ENCODE measurements around the gene SIRT6.
"Not testable (repeated sequence)": the region's sequence is repeated elsewhere in the genome, so short reads cannot be mapped to it uniquely, and the experiment has no call there.

The SIRT6 gene

GRCh38 chr19:4174895-4175668 lies 7.3 kb downstream of the SIRT6 start:
- DNase-seq (ENCODE audit: low read depth in 2 of 2) = no peak

DNA sequence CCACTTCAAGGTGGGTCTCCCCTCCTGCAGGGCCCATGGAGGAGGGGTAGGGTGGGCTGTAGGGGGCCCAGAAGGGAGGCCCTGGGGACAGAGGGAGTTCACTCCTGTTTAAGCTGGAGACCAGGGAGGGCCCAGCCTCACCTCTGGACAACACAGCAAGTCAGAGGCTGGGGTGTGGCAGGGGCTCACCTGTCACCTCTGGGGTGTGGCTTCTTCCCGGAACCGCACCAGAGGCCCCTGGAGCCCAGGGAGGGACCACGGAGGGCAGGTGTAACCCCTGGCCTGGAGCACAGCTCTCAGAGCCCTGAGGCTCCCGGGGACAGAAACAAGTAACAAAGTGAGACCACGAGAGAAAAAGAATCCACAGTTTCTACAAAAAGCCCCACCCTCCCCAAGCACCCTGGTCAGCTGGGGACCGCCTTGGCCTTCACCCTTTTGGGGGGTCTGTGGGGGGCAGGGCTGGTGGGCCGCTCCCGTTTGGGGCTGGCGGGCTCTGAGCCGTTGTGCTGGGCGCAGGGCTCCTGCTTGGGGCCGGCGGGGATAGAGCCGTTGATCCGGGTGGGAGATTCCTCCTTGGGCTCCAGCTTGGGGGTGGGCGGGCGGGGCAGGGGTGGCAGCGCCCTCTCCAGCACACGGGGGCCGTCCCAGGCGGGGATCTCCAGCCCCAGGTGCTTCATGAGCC lies 8.0 kb downstream of the SIRT6 start:
- no peak for DNase-seq (ENCODE audit: low read depth in 2 of 2)

- no peak for DNase-seq (ENCODE audit: low read depth in 2 of 2)
These were observed 8.7 kb downstream of the SIRT6 start for GRCh38 chr19:4173479-4174212.

DNA sequence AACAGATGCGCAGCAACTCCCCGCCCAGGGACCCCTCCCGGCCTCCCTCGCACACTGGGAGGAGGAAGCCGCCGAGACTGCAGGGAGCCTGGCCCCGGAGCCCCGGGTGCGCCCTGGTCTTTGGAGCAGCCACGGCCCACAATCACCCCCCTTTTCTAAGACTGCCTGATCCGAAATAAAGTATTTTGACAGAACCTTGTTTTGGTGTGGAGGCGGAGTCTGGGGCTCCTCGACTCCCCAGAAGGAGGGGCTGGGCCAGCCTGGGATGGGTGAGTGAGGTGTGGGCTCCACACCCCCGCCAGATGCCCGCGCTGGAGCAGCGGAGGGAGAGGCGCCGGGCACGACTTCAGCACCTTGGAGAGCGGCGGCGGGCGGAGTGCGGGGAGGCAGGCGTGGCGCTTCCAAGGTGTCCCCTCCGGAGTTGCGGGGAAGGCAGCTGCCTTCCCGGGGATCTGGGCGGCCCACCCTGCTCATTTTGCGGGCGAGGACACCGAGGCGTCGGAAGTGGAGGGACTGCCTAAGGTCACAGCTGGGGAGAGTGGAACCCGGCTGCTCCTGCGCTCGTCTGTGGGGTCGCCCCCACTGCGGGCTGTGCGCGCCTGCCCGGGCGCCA lies 9.4 kb downstream of the SIRT6 start:
- peak; percentile 57 to 70 for DNase-seq (ENCODE audit: low read depth in 2 of 2)

DNA sequence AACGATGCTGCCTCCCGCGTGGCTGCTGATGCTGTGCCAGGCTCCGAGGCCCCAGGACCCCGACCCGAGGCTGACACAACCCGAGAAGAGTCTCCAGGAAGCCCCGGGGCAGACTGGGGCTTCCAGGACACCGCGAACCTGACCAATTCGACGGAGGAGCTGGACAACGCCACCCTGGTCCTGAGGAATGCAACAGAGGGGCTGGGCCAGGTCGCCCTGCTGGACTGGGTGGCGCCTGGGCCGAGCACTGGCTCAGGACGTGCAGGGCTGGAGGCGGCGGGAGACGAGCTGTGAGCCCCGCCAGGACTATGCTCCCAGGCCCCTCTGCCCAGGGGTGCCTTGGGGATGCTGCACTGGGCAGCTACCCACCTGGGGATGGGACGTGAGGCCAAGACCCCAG lies 10.7 kb downstream of the SIRT6 start:
- no peak for DNase-seq (ENCODE audit: low read depth in 2 of 2)

- no peak for DNase-seq (ENCODE audit: low read depth in 2 of 2)
These were observed 18.1 kb downstream of the SIRT6 start for GRCh38 chr19:4164262-4164661.

GRCh38 chr19:4161415-4162077 lies 20.8 kb downstream of the SIRT6 start:
- DNase-seq (ENCODE audit: low read depth in 2 of 2) = no peak

GRCh38 chr19:4157971-4158370 lies 24.4 kb downstream of the SIRT6 start:
- DNase-seq (ENCODE audit: low read depth in 2 of 2) = not testable (repeated sequence)

DNA sequence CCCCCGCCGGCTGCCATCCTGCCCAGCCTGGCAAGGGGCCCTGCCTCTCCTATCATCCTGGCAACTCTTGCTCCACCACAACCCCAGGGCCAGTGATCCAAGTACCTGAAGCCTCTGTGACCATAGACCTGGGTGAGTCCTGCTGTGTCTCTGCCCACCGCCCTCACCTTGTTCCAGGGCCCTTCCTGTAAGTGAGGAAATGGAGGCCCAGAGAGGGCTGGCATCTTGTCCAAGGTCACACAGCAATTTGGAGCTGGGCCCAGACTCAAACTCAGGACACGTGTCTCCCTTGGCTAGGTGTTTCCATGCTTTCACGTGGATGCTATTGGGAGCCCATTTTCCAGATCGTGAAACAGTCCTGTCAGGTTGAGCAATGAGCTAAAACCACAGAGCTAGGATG lies 25.2 kb downstream of the SIRT6 start:
- no peak for DNase-seq (ENCODE audit: low read depth in 2 of 2)

- no peak for DNase-seq (ENCODE audit: low read depth in 2 of 2)
These were observed 27.6 kb downstream of the SIRT6 start for GRCh38 chr19:4154571-4155312.

GRCh38 chr19:4152241-4152998 lies 29.9 kb downstream of the SIRT6 start:
- no peak for DNase-seq (ENCODE audit: low read depth in 2 of 2)

- DNase-seq (ENCODE audit: low read depth in 2 of 2) = no peak
These were observed 30.7 kb downstream of the SIRT6 start for GRCh38 chr19:4151623-4152022.

- DNase-seq (ENCODE audit: low read depth in 2 of 2) = no peak
These were observed 32.7 kb downstream of the SIRT6 start for GRCh38 chr19:4149518-4150288.

DNA sequence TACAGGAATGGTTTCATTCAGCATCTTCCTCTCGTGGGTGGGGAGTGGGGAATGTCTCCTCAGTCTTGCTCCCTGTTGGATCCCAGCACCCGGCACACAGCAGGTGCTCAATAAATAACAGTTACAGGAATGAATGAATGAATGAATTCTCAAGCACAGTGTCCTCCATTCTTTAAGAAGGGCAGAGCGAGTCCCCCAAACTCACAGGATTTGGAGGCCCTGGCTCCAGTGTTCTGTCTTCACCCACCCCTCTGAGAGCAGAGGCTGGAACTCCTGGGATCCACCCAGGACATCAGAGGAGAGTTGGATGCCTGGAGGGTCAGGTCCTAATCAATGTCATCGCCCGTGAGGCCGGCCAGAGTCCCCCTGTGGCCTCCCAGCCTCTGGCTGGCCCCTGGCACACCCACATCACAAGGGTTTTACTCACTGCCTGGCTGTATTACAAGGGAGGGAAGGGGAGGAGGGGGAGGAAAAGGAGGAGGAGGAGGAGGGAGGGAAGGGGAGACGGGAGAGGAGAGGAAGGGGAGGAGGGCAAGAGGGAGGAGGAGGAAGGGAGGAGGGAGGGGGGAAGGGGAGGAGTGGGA lies 37.6 kb downstream of the SIRT6 start:
- no peak for DNase-seq (ENCODE audit: low read depth in 2 of 2)

- not testable (repeated sequence) for DNase-seq (ENCODE audit: low read depth in 2 of 2)
These were observed 39.4 kb downstream of the SIRT6 start for GRCh38 chr19:4142916-4143315.

GRCh38 chr19:4140237-4140711 lies 42.1 kb downstream of the SIRT6 start:
- no peak for DNase-seq (ENCODE audit: low read depth in 2 of 2)

DNA sequence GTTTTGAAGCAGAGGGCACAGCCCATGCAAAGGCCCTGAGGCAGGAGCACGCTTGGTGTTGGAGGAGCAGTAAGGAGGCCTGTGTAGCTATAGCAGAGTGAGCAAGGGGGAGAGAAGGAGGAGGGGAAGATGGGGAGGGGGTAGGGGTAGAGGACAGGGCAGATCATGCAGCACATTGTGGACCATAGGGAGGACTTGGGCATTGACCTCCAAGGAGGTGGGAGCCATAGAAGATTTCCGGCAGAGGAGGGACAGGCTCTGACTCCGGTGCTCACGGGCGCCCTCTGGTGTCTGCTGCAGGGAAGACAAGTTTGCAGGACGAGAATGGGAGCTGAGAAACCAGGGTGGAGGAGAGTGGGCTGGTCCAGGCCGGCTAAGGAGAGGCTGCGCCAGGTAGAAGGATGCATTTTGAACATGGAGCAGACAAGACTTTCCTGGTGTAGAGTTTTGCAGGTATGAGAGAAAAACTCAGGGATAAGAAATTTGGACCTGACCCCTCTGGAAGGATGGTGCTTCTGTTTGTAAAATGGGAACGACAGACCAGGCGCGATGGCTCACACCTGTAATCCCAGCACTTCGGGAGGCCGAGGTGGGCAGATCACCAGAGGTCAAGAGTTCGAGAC lies 42.6 kb downstream of the SIRT6 start:
- DNase-seq (ENCODE audit: low read depth in 2 of 2) = peak; percentile 86 to 94

DNA sequence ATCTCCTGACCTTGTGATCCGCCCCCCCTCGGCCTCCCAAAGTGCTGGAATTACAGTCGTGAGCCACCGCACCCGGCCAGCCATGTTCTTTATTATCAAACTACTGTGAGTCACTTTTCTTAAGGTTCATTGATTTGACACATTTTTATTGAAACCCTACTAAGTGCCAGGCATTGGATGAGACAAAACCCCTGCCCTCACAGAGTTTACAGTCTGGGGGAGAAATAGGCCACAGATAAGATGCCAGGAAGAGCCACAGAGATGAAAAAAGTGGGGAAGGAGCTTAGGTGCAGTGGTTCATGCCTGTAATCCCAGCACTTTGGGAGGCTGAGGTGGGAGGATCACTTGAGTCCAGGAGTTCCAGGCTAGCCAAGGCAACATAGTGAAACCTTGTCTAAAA lies 43.9 kb downstream of the SIRT6 start:
- no peak for DNase-seq (ENCODE audit: low read depth in 2 of 2)
